HG03442 (cell line): Measurements from ENCODE around the gene COL18A1.
"Not testable (repeated sequence)": the region's sequence is repeated elsewhere in the genome, so short reads cannot be mapped to it uniquely, and the experiment has no call there.

ENCODE experiments used
- ATAC-seq: cut with Tn5 transposase; IDR thresholded peaks from one replicate; pipeline ENCODE4 v1.9.1; 2021; ENCODE audit warnings: mild to moderate bottlenecking, moderate library complexity; ENCODE audit not compliant: unreplicated experiment

COL18A1 gene

GRCh38 chr21:45366931-45367401 lies 38.0 kb upstream of the COL18A1 start:
- ATAC-seq, result no peak

DNA sequence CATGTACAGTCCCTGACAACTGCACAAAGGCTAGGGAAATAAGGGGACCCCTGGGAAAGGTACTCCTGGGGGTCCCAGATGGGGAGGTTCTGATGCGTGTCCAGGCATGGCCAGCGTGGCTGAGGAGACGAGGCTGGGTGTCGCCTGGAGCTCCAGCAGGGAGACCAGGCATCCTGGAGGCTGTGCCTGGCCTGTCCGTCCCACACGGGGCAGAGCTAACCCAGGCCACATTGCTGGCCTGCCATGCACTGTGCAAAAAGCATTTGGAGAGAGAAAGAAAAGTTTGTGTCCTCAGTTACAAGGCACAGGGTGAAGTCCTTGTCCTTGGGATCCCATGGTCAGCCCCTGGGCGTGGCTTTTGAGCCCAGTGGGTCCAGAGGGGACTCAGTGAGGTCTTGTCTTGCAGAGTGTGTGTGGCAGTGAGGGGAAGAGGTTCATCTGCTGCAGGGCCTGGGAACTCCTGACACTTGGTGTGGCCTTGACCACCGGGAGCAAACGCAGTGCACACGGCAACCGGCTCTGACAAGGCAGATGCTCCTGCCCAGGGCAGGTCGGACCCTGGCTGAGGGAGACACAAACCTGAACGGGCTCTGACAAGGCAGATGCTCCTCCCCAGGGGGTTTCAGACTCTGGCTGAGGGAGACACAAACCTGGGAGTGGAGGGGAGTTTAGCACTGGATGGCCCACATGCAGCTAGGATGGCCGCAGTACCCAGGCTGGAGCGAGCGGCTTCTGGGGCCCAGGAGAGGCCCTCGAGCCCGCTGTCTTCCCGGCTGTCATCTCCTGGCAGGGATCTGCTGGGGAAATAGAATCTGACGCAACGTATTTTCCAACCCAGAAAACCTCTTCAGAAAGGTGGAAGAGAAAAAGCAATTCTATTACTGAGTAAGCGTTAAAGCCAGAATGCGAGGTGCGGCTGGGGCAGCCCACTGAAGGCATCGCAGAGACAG lies 37.3 kb upstream of the COL18A1 start:
- no peak for ATAC-seq

GRCh38 chr21:45369018-45369417 lies 35.9 kb upstream of the COL18A1 start:
- ATAC-seq, result not testable (repeated sequence)

GRCh38 chr21:45370575-45370974 lies 34.4 kb upstream of the COL18A1 start:
- no peak for ATAC-seq

DNA sequence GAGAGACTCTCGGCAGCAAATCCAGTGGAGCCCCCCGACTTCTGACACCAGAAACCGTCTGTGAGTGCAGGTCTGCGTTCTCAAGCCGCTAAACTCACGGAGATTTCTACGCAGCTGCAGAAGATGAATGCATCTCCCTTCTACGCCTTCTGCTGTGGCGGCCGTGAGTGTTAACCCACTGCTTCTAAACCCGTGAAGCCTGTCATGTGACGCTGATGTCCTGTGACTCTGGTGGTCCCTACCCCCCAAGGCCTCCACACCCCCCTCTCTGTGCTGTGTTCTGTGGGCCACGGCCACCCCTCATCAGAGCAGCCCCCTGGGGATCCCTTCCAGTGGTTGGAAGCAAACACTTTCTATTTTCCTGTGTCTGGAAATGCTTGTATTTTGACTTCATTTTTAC lies 33.9 kb upstream of the COL18A1 start:
- ATAC-seq, result no peak

GRCh38 chr21:45371655-45372054 lies 33.3 kb upstream of the COL18A1 start:
- no peak for ATAC-seq

- ATAC-seq, result no peak
Observed at GRCh38 chr21:45372732-45373355, 32.1 kb upstream of the COL18A1 start.

DNA sequence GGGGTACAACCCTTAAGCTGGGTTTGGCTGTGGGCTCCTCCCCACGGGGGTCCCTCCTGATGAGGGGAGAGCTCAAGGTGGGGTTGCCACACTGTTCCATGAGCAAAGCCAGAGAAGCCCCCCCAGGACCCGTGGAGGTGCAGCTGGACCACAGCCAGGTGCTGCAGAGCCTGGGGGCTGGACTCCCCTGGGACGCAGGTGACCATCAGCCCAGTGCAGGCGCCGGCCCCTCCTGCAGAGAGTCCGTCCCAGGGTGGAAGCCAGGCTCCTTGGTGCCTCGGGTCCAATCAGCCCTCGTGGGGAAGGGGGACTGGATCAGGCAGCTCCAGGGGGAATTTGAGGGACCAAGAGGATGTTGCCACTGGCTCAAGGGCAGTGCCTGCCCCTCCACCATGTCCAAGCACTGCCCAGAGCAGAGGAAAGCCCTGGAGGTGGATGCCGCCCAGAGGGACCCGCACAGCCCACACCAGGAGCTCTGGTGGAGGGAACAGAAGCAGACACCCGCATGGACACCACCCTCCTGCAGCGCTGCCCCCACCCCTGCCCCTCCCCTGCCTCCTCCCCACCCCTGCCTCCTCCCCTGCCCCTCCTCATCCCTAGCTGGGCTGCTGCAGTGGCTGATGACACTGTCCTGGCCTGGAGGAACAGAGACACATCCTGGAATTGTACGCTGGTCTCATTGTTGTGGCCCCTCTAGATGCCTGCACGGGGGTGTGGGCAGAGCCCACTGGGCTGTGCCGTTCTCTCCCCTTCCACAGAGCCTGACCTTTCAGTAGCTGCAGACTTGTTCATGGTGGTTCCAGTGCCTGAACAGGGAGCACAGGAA lies 30.8 kb upstream of the COL18A1 start:
- no peak for ATAC-seq

DNA sequence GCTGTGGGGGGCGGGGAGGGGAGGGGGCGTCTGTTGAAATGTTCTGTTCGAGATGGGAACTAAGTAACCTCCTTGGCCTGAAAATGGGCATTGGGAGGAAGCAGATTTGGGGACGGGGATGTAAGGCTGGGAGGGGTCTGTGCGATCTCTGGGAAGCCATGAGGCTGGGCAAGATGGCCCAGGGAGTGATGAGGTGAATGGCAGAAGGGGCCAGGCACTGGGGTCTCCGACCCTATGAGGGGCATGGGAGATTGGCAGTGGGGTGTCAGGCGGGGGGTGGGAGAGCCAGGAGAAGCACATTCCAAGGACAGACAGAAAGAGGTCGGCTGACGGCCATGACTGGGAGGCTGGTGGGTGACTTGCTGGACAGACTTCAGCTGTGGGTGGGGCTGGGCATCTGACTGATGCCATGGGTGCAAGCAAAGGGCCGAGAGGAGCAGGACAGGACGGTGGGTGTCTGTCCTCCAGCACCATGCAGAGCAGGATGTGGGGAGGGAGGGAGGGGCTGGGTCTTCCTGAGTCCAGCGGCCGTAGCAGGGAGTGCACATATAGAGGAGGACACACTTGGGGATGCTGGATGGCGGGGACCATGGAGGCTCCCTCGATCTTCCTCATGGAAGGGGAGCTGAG lies 30.0 kb upstream of the COL18A1 start:
- ATAC-seq, result no peak

DNA sequence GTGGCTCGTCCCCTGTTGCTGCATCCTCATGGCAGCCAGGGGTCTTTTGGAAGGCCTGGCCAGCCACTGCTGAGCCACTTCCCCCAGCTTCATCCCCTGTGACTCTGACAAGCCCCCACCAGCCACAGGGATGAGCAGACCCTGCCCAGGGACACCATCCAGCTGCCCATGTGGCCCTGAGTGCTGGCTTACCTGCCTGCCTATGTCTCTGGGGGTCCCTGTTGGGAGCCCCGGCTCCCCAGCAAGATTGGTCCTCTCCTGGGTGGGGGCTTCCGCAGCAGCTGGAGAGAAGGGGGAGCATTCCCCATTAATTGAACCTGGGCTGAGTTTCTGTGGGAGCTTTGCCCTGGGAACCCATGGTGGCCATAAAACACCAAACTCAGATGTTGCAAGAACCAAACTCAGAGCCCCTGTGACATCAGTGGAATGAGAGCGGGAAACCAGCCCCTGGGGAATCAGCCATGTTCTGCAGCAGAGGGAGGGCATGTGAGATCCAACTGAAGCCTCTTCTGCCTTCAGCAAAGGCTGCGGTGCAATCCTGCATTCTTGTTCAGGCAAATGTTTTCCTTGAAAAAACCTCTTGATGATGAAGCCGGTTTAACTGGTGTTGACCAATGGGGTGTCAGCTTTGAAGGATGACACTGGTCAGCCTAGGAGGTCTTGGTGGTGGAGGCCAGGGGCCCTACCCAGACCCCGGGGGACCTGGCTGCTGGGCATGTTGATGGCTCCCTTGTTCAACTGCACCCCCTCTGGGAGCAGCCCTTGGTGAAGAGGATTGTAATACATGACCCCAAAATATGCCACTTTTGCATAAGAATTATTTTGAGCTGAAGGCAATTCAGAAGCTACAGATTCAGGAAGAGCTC lies 28.3 kb upstream of the COL18A1 start:
- ATAC-seq, result no peak

DNA sequence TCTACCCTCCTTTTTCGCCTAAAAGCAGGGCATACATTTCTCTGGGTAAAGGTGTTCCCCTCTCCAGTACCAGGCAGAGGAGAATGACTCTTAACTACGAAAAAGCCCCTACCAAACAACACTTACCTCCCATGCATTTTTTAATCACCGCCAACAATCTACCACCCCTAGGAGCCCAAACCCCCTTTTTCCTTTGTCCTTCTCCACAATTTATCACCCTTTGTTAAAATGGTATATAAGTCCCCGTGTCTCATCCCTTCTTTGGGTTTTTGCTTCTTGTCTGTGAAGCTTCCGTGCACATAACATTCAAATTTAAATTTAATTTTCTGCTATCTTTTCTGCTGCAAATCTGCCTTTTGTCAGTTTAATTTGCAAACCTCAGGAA lies 27.6 kb upstream of the COL18A1 start:
- ATAC-seq, result no peak

GRCh38 chr21:45377866-45378257 lies 27.1 kb upstream of the COL18A1 start:
- ATAC-seq, result no peak

GRCh38 chr21:45378258-45378966 lies 26.6 kb upstream of the COL18A1 start:
- ATAC-seq, result no peak

GRCh38 chr21:45379171-45379900 lies 25.6 kb upstream of the COL18A1 start:
- no peak for ATAC-seq

- no peak for ATAC-seq
Observed at GRCh38 chr21:45379901-45380330, 25.0 kb upstream of the COL18A1 start.

- no peak for ATAC-seq
Observed at GRCh38 chr21:45380566-45380965, 24.4 kb upstream of the COL18A1 start.

GRCh38 chr21:45381036-45381787 lies 23.8 kb upstream of the COL18A1 start:
- ATAC-seq, result no peak
